HepG2 (cell line): ENCODE measurements around the gene ADAMTSL3. TPM values are rescaled to one million over a fixed set of nuclear protein-coding genes. Genes with fewer than 3 reads are reported as not detected.

Experiments
- ATAC-seq: fragments of 200-7000 bp; cut with Tn5 transposase; 3 replicates; pipeline ENCODE4 v1.9.1; 2020; ENCODE audit warnings: mild to moderate bottlenecking, moderate library complexity
- BruUV-seq: library from RNA; stranded (reverse); fragments of 400-500 nt; replicated peaks from 2 replicates; lab custom pipeline; 2021; lab: Mats Ljungman, UMichigan
- CTCF ChIA-PET: fragments of 300-600 bp; formaldehyde crosslinking; extraction: SDS; loops from one replicate; lab custom pipeline; 2021; ENCODE audit warnings: low total read pairs, inconsistent platforms, low intra/inter-chr PET ratio; lab: Yijun Ruan, JAX
- POLR2A ChIA-PET: fragments of 350-600 bp; sonication (Branson Sonifier 250); formaldehyde crosslinking; loops from one replicate; lab custom pipeline; 2020; ENCODE audit warnings: antibody characterized with exemption, inconsistent platforms; lab: Yijun Ruan, JAX
- DNase-seq: peaks from one replicate; pipeline ENCODE4 v3.0.0-alpha.2; 2015; ENCODE audit warnings: low spot score
- FAIRE-seq: peaks from 3 replicates; lab custom pipeline; 2011; peaks lifted over from hg19 to GRCh38; lab: Jason Lieb, UNC
- H2AFZ ChIP-seq: one replicate; pipeline ENCODE4 v1.6.1; 2011; ENCODE audit warnings: low read length, inconsistent platforms
- H3K27ac ChIP-seq: fragments of 300-600 bp; 3 replicates; pipeline ENCODE4 v1.8.0; 2011; ENCODE audit warnings: mixed run types, mild to moderate bottlenecking, mixed read lengths, low read length, inconsistent platforms; ENCODE audit not compliant: insufficient read depth; ENCODE audit errors: extremely low read length
- H3K27me3 ChIP-seq, 2 experiments: fragments of 200-600 bp in 1 of 2; 2 replicates in 1 of 2; 3 replicates in 1 of 2; pipeline versions ENCODE4 v1.6.0 to v1.8.0; 2011; ENCODE audit warnings: low read length in 2 of 2, mild to moderate bottlenecking in 2 of 2, moderate library complexity in 2 of 2, inconsistent platforms in 1 of 2; ENCODE audit not compliant: insufficient read depth in 2 of 2, control insufficient read depth in 1 of 2
- H3K36me3 ChIP-seq, 2 experiments: fragments of 200-600 bp in 1 of 2; replicated peaks in 1 of 2; 2 replicates in 1 of 2; 3 replicates in 1 of 2; pipeline versions ENCODE4 v1.5.1 to v1.8.0; 2011; ENCODE audit warnings: low read length in 2 of 2, inconsistent platforms in 1 of 2; ENCODE audit not compliant: insufficient read depth in 2 of 2, control insufficient read depth in 1 of 2
- H3K4me1 ChIP-seq: 2 replicates; pipeline ENCODE4 v1.5.1; 2012; ENCODE audit warnings: low read length, inconsistent platforms; ENCODE audit not compliant: insufficient read depth
- H3K4me2 ChIP-seq: 2 replicates; pipeline ENCODE4 v1.6.0; 2011; ENCODE audit warnings: low read depth, low read length, inconsistent platforms
- H3K4me3 ChIP-seq, 3 experiments: fragments of 200-600 bp in 1 of 3; sonication (generic), shearing (Covaris generic) in 1 of 3; replicated peaks in 1 of 3; 2 replicates each; pipeline ENCODE4 v1.5.1; 2011 to 2016; ENCODE audit warnings: low read length in 3 of 3, inconsistent platforms in 2 of 3, low read depth in 2 of 3, mild to moderate bottlenecking in 2 of 3, control low read depth in 1 of 3, mixed read lengths in 1 of 3; ENCODE audit not compliant: insufficient read depth in 1 of 3
- H3K79me2 ChIP-seq: one replicate; pipeline ENCODE4 v1.6.1; 2011; ENCODE audit warnings: low read length, inconsistent platforms; ENCODE audit not compliant: insufficient read depth
- H3K9ac ChIP-seq: 2 replicates; pipeline ENCODE4 v1.6.0; 2011; ENCODE audit warnings: mild to moderate bottlenecking, low read depth, low read length, inconsistent platforms; ENCODE audit not compliant: insufficient read depth
- H3K9me3 ChIP-seq: 2 replicates; pipeline ENCODE4 v1.5.1; 2012; ENCODE audit warnings: mild to moderate bottlenecking, low read length
- H4K20me1 ChIP-seq: 2 replicates; pipeline ENCODE4 v1.6.0; 2011; ENCODE audit warnings: inconsistent platforms, mild to moderate bottlenecking, low read length, moderate library complexity; ENCODE audit not compliant: insufficient read depth
- CENPX ChIP-seq: sonication (generic); formaldehyde crosslinking; IDR thresholded peaks from 2 replicates; pipeline ENCODE4 v1.9.0; 2021; ENCODE audit warnings: mild to moderate bottlenecking, missing genetic modification reagents, moderate library complexity
- EP300 ChIP-seq, 3 experiments: sonication (generic) in 1 of 3; formaldehyde crosslinking in 1 of 3; IDR thresholded peaks; 2 replicates each; pipeline versions ENCODE4 v1.5.1 to v1.6.1; 2011 to 2020; ENCODE audit warnings: low read depth in 2 of 3, low read length in 2 of 3, borderline replicate concordance in 1 of 3, improper control_type of control experiment in 1 of 3, mild to moderate bottlenecking in 1 of 3, missing genetic modification reagents in 1 of 3, moderate library complexity in 1 of 3
- IRF9 ChIP-seq: sonication (generic); formaldehyde crosslinking; IDR thresholded peaks from 2 replicates; pipeline ENCODE4 v1.8.0; 2022; ENCODE audit warnings: missing genetic modification reagents, mild to moderate bottlenecking, borderline replicate concordance
- KDM4B ChIP-seq: sonication (generic); formaldehyde crosslinking; IDR thresholded peaks from 2 replicates; pipeline ENCODE4 v1.4.0; 2020; ENCODE audit warnings: missing genetic modification reagents
- MAF1 ChIP-seq: sonication (generic); formaldehyde crosslinking; IDR thresholded peaks from 2 replicates; pipeline ENCODE4 v1.5.0; 2020; ENCODE audit warnings: missing genetic modification reagents, borderline replicate concordance
- RELA ChIP-seq: sonication (generic); formaldehyde crosslinking; IDR thresholded peaks from 2 replicates; pipeline ENCODE4 v1.4.0; 2020; ENCODE audit warnings: missing genetic modification reagents
- TOE1 ChIP-seq: sonication (generic); formaldehyde crosslinking; IDR thresholded peaks from 2 replicates; pipeline ENCODE4 v1.4.0; 2020; ENCODE audit warnings: mild to moderate bottlenecking, missing genetic modification reagents
- USF2 ChIP-seq, 2 experiments: sonication (generic) in 1 of 2; formaldehyde crosslinking in 1 of 2; IDR thresholded peaks; 2 replicates each; pipeline versions ENCODE4 v1.5.1 to v1.6.1; 2011 to 2020; ENCODE audit warnings: borderline replicate concordance in 1 of 2, low read depth in 1 of 2, low read length in 1 of 2, mild to moderate bottlenecking in 1 of 2, missing genetic modification reagents in 1 of 2, moderate library complexity in 1 of 2
- ZBTB49 ChIP-seq: sonication (generic); formaldehyde crosslinking; IDR thresholded peaks from 2 replicates; pipeline ENCODE4 v1.4.0; 2020; ENCODE audit warnings: missing genetic modification reagents, borderline replicate concordance
- ZNF251 ChIP-seq: sonication (generic); formaldehyde crosslinking; IDR thresholded peaks from 2 replicates; pipeline ENCODE4 v1.9.0; 2021; ENCODE audit warnings: mild to moderate bottlenecking, missing genetic modification reagents
- WGBS: methylation state at CpG from one replicate; pipeline ENCODE4 v1.1.6; 2017; ENCODE audit warnings: low lambda C conversion rate; 5-methylcytosine and 5-hydroxymethylcytosine counted together
- in situ Hi-C: cut with HindIII; loops from 2 replicates; pipeline ENCODE4 v1.10.0; 2017; ENCODE audit warnings: low pct_unique_long_range_greater_than_20kb; ENCODE audit not compliant: extremely low pct_ligation_motif_present
- intact Hi-C: fragments of 100-400 bp; cut with micrococcal nuclease; formaldehyde crosslinking; loops from one replicate; pipeline ENCODE4 v1.10.0; 2022; ENCODE audit not compliant: unreplicated experiment
- polyA plus RNA-seq, 8 experiments: library from polyadenylated mRNA; depleted of rRNA in 3 of 8; stranded (reverse) in 7 of 8; unstranded in 1 of 8; fragments of >200 nt; fragmentation: Illumina TruSeq in 4 of 8; extraction: Trizol in 4 of 8; gene quantifications; 2 replicates each; pipeline versions ENCODE4 v1.2.1 to v1.2.3, GENCODE V29; 2011 to 2016; ENCODE audit warnings: low read depth in 4 of 8, missing spikeins in 1 of 8, mixed read lengths in 1 of 8; ENCODE audit not compliant: insufficient read depth in 1 of 8
- total RNA-seq, 5 experiments: library from RNA; depleted of rRNA; stranded (reverse); fragments of >200 nt; fragmentation: Illumina TruSeq; extraction: Trizol; gene quantifications; 2 replicates each; pipeline ENCODE4 v1.2.3, GENCODE V29; 2016; ENCODE audit warnings: low read depth in 1 of 5
- TF ChIP-seq, protein P1 (sequence below): sonication (generic); formaldehyde crosslinking; IDR thresholded peaks from 2 replicates; pipeline ENCODE4 v1.4.0; 2020; ENCODE audit warnings: missing genetic modification reagents

ADAMTSL3 gene
- total and polyA plus RNA-seq, 2 of the 13 experiments (the other 11 are each of a cell fraction or from before 2014, with no cell fraction given): 0.04 to 0.09 TPM

DNA sequence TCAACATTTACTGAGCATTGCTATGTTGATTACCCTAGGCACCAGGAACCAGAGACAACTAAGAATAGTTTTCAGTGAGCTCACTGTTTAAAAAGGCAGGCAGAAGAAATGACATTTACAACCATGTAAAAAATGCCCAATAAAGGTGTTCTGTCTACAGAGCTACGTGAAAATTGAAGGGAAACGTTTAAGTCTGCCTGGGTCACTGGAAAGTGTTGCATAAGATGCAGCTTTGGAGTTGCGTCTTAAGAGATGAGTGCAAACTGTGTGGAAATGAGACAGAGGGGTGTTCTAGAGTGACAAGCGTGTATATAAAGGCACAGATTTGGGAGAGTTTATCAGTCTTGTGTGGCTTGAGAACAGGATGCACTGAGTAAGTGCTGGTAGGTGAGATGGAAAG lies 303.0 kb downstream of the ADAMTSL3 start (continued):
- TF ChIP-seq USF2 (IDR thresholded peaks at IDR 0.05; ENCODE audit: low read depth, low read length): no peak
- TF ChIP-seq USF2 (CRISPR knock-in tag; IDR thresholded peaks at IDR 0.05; ENCODE audit: borderline replicate concordance): no peak
- TF ChIP-seq TOE1 (CRISPR knock-in tag): no peak
- TF ChIP-seq EP300 (IDR thresholded peaks at IDR 0.05; ENCODE audit: low read depth in 2 of 2, low read length in 2 of 2): no peak
- no peak for TF ChIP-seq EP300 (CRISPR knock-in tag; IDR thresholded peaks at IDR 0.05; ENCODE audit: borderline replicate concordance)
- TF ChIP-seq, protein P1, sequence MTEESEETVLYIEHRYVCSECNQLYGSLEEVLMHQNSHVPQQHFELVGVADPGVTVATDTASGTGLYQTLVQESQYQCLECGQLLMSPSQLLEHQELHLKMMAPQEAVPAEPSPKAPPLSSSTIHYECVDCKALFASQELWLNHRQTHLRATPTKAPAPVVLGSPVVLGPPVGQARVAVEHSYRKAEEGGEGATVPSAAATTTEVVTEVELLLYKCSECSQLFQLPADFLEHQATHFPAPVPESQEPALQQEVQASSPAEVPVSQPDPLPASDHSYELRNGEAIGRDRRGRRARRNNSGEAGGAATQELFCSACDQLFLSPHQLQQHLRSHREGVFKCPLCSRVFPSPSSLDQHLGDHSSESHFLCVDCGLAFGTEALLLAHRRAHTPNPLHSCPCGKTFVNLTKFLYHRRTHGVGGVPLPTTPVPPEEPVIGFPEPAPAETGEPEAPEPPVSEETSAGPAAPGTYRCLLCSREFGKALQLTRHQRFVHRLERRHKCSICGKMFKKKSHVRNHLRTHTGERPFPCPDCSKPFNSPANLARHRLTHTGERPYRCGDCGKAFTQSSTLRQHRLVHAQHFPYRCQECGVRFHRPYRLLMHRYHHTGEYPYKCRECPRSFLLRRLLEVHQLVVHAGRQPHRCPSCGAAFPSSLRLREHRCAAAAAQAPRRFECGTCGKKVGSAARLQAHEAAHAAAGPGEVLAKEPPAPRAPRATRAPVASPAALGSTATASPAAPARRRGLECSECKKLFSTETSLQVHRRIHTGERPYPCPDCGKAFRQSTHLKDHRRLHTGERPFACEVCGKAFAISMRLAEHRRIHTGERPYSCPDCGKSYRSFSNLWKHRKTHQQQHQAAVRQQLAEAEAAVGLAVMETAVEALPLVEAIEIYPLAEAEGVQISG (CRISPR knock-in tag): no peak
- TF ChIP-seq ZNF251 (CRISPR knock-in tag): no peak
- TF ChIP-seq KDM4B (CRISPR knock-in tag): no peak

DNA sequence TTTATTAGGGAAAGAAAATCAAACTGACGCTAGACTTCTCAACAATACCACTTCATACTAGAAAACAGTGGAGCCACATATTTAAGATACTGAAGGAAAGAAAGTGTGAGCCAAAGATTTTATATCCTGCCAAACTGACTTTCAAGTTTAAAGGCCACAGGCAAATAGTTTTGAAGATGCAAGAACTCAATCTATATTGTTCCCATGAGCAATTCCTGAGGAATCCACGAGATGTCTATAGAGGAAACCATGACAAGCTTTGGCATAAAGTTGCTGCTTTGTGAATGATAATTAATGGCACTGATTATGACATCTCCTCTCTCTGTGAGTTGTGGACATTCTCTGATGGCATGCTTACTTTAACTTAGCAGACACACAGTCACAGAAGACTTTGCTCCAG lies 305.6 kb downstream of the ADAMTSL3 start:
- H3K9me3 ChIP-seq: no peaks in the 10 kb centered on the region
- WGBS: 31% methylated on average over 2 of the region's 2 CpGs
- POLR2A ChIA-PET: no interaction called here
- ATAC-seq (no peak), FAIRE-seq (no peak), DNase-seq (no peak)
- no peak overlapping the region for H3K9ac ChIP-seq
- H2AFZ ChIP-seq: no peak overlapping the region
- H3K27me3 ChIP-seq: no peaks in the 10 kb centered on the region
- H3K79me2 ChIP-seq: no peaks in the 10 kb centered on the region
- no peaks in the 10 kb centered on the region for H3K4me1 ChIP-seq
- H3K36me3 ChIP-seq: no peaks in the 10 kb centered on the region
- in situ Hi-C loops (no loop called here), intact Hi-C loops (no loop called here)
- no TSS peak for BruUV-seq
- no peak overlapping the region for H3K4me2 ChIP-seq
- no peak overlapping the region for H3K27ac ChIP-seq
- no peak overlapping the region for H3K4me3 ChIP-seq
- H4K20me1 ChIP-seq: no peaks in the 10 kb centered on the region
- CTCF ChIA-PET: no interaction called here
- no peak for TF ChIP-seq CENPX (CRISPR knock-in tag)
- TF ChIP-seq RELA (CRISPR knock-in tag): no peak
- no peak for TF ChIP-seq IRF9 (CRISPR knock-in tag)
- TF ChIP-seq ZBTB49 (CRISPR knock-in tag): no peak
- TF ChIP-seq MAF1 (CRISPR knock-in tag): no peak
